CD14-positive monocyte (primary cell): ENCODE data around the gene NXPH4. TPM values are rescaled to one million over a fixed set of nuclear protein-coding genes. Genes with fewer than 3 reads are reported as not detected.

Source experiments
- DNase-seq, 3 donors: peaks; one replicate each; pipeline ENCODE4 v3.0.0-alpha.2; 2011 to 2022
- H2AFZ ChIP-seq: 2 replicates; pipeline ENCODE4 v1.6.0; 2012; ENCODE audit warnings: mild to moderate bottlenecking, low read depth, low read length, inconsistent platforms; ENCODE audit not compliant: insufficient read depth, poor library complexity, severe bottlenecking
- H3K27ac ChIP-seq, 2 donors: 1 replicate in 1 of 2; 2 replicates in 1 of 2; pipeline ENCODE4 v1.5.1; 2012 to 2013; ENCODE audit warnings: low read length in 2 of 2, control low read depth in 1 of 2, inconsistent platforms in 1 of 2, low read depth in 1 of 2, mild to moderate bottlenecking in 1 of 2
- H3K27me3 ChIP-seq, 2 donors: one replicate each; pipeline versions ENCODE4 v1.6.0 to v1.6.1; 2011 to 2013; ENCODE audit warnings: low read length in 2 of 2; ENCODE audit not compliant: control insufficient read depth in 2 of 2, insufficient read depth in 2 of 2
- H3K36me3 ChIP-seq, 2 donors: replicated peaks in 1 of 2; 1 replicate in 1 of 2; 2 replicates in 1 of 2; pipeline versions ENCODE4 v1.5.1 to v1.6.1; 2012 to 2013; ENCODE audit warnings: low read length in 2 of 2, control low read depth in 1 of 2, inconsistent platforms in 1 of 2, mild to moderate bottlenecking in 1 of 2; ENCODE audit not compliant: insufficient read depth in 2 of 2, control insufficient read depth in 1 of 2
- H3K4me1 ChIP-seq, 2 donors: 1 replicate in 1 of 2; 2 replicates in 1 of 2; pipeline versions ENCODE4 v1.5.1 to v1.6.1; 2012 to 2013; ENCODE audit warnings: low read length in 2 of 2, control low read depth in 1 of 2, inconsistent platforms in 1 of 2, mild to moderate bottlenecking in 1 of 2, moderate library complexity in 1 of 2; ENCODE audit not compliant: insufficient read depth in 2 of 2, control insufficient read depth in 1 of 2
- H3K4me2 ChIP-seq: replicated peaks from 2 replicates; pipeline ENCODE3; 2012; ENCODE audit warnings: low read length, moderate library complexity, mild to moderate bottlenecking; ENCODE audit not compliant: poor library complexity, severe bottlenecking; ENCODE audit errors: extremely low read depth
- H3K4me3 ChIP-seq, 3 experiments: fragments of 200-600 bp in 1 of 3; sonication (generic) in 1 of 3; replicated peaks in 1 of 3; 1 replicate in 2 of 3; 2 replicates in 1 of 3; pipeline ENCODE4 v1.5.1; 2011 to 2013; ENCODE audit warnings: low read length in 3 of 3, mild to moderate bottlenecking in 3 of 3, control low read depth in 2 of 3, low read depth in 2 of 3, inconsistent platforms in 1 of 3, moderate library complexity in 1 of 3
- H3K79me2 ChIP-seq: 2 replicates; pipeline ENCODE4 v1.6.0; 2012; ENCODE audit warnings: mild to moderate bottlenecking, control low read depth, inconsistent platforms, low read length, moderate library complexity; ENCODE audit not compliant: insufficient read depth
- H3K9ac ChIP-seq: 2 replicates; pipeline ENCODE4 v1.6.0; 2017; ENCODE audit warnings: low read length, mild to moderate bottlenecking; ENCODE audit not compliant: insufficient read depth, poor library complexity, severe bottlenecking
- H3K9me3 ChIP-seq, 2 donors: replicated peaks in 1 of 2; 1 replicate in 1 of 2; 2 replicates in 1 of 2; pipeline versions ENCODE4 v1.5.1 to v1.6.1; 2012 to 2013; ENCODE audit warnings: low read length in 2 of 2, control low read depth in 1 of 2; ENCODE audit not compliant: control insufficient read depth in 1 of 2, insufficient read depth in 1 of 2
- H4K20me1 ChIP-seq: 2 replicates; pipeline ENCODE4 v1.6.0; 2012; ENCODE audit warnings: mild to moderate bottlenecking, low read length, control low read depth, moderate library complexity; ENCODE audit not compliant: insufficient read depth
- H3K27ac Mint-ChIP-seq, 7 donors: one replicate each; pipeline ENCODE4 v1.8.0; 2020; ENCODE audit warnings: mild to moderate bottlenecking in 7 of 7, mixed read lengths in 7 of 7, moderate library complexity in 6 of 7, inconsistent platforms in 2 of 7
- H3K27me3 Mint-ChIP-seq, 3 donors: one replicate each; pipeline ENCODE4 v1.8.0; 2021 to 2022; ENCODE audit warnings: low read depth in 3 of 3, mild to moderate bottlenecking in 3 of 3, mixed read lengths in 3 of 3, moderate library complexity in 3 of 3, inconsistent platforms in 1 of 3
- H3K36me3 Mint-ChIP-seq, 2 donors: one replicate each; pipeline ENCODE4 v1.8.0; 2020; ENCODE audit warnings: mixed read lengths in 2 of 2, inconsistent platforms in 1 of 2, mild to moderate bottlenecking in 1 of 2
- H3K4me1 Mint-ChIP-seq: one replicate; pipeline ENCODE4 v1.8.0; 2020; ENCODE audit warnings: mild to moderate bottlenecking, mixed read lengths
- H3K4me3 Mint-ChIP-seq, 2 donors: one replicate each; pipeline ENCODE4 v1.8.0; 2020; ENCODE audit warnings: mild to moderate bottlenecking in 2 of 2, mixed read lengths in 2 of 2, moderate library complexity in 1 of 2
- H3K9me3 Mint-ChIP-seq, 7 donors: one replicate each; pipeline ENCODE4 v1.8.0; 2020 to 2022; ENCODE audit warnings: mixed read lengths in 7 of 7, mild to moderate bottlenecking in 6 of 7, moderate library complexity in 6 of 7, inconsistent platforms in 2 of 7
- WGBS: methylation state at CpG from one replicate; pipeline ENCODE4 v1.1.5; 2013; ENCODE audit warnings: missing lambda C conversion rate; ENCODE audit not compliant: insufficient coverage; 5-methylcytosine and 5-hydroxymethylcytosine counted together
- intact Hi-C, 2 donors: fragments of 100-400 bp; cut with micrococcal nuclease; formaldehyde crosslinking; loops; one replicate each; pipeline versions ENCODE4 v1.15.0 to v1.15.1; 2023
- polyA plus RNA-seq, 3 donors: library from polyadenylated mRNA; depleted of rRNA in 1 of 3; unstranded in 2 of 3; stranded (reverse) in 1 of 3; fragments of 300-500 nt in 2 of 3; fragments of >200 nt in 1 of 3; fragmentation: Illumina TruSeq in 2 of 3; gene quantifications; 1 replicate in 2 of 3; 2 replicates in 1 of 3; pipeline ENCODE4 v1.2.3, GENCODE V29; 2012 to 2021
- TF ChIP-seq, protein P1 (sequence below): fragments of 200-600 bp; IDR thresholded peaks from one replicate; pipeline ENCODE4 v1.8.0; 2022; ENCODE audit warnings: antibody characterized with exemption, mild to moderate bottlenecking

Gene NXPH4
- polyA plus RNA-seq, 3 donors, result not detected

DNA sequence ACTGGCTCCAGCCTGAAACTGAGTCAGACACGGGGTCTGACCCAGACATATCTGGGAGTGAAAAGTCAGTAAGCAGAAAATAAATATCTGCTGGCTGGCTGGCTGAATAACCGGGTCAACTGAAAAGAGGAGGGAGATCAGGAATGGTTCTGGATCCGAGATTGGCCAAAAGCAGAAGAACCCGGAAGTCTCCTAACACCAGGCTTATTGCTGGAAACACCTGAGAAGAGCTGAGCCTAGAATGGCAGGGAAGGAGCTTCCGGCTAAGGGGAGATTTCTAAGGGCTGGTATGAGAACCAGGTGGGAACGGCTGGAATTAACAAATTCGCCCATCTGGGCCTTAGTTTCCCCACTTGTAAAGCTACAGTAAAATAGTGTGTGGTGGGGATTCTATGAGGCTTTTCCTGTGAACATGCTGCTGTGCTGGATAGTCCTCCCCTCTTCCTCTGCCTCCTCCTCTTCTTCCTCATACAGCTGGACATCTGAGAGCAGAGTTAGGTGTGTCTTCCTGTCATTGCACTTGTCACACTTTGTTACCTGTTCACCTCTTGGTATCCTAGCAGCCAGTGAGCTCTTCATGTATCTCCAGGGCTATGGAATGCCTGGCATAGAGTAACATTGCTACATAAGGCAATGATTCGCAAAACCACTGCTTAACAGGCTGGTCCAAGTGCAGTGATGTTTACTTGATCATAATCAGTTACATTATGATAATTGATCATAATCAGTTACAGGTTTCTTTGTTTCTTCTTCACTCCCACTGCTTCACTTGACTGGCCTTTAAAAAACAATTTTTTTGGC, 10.9 kb downstream of the NXPH4 start:
- Histone ChIP-seq H3K9me3 (peaks cover 0 to 23% of the 10 kb centered on the region in 2 donors), H3K4me2 (peak overlapping the region; percentile 30), H3K27me3 (peaks cover 48 to 55% of the 10 kb centered on the region in 2 donors), H4K20me1 (peaks cover 13% of the 10 kb centered on the region), H3K9ac (no peak overlapping the region), H3K27ac (no peak overlapping the region), H2AFZ (no peak overlapping the region), H3K36me3 (peaks cover 13 to 16% of the 10 kb centered on the region in 2 donors), H3K4me1 (peaks cover 41 to 53% of the 10 kb centered on the region in 2 donors), H3K79me2 (peaks cover 22% of the 10 kb centered on the region), H3K4me3 (peak overlapping the region in 1 of 3 experiments; percentile 14)
- H3K27me3 Mint-ChIP-seq, result peaks cover 52 to 65% (median 64%) of the 10 kb centered on the region in 3 donors
- H3K36me3 Mint-ChIP-seq, result peaks cover 22 to 38% of the 10 kb centered on the region in 2 donors
- WGBS, result 17% methylated on average over 5 of the region's 8 CpGs
- peak overlapping the region in 1 of 2 donors; percentile 88 for H3K4me3 Mint-ChIP-seq
- TF ChIP-seq, protein P1, sequence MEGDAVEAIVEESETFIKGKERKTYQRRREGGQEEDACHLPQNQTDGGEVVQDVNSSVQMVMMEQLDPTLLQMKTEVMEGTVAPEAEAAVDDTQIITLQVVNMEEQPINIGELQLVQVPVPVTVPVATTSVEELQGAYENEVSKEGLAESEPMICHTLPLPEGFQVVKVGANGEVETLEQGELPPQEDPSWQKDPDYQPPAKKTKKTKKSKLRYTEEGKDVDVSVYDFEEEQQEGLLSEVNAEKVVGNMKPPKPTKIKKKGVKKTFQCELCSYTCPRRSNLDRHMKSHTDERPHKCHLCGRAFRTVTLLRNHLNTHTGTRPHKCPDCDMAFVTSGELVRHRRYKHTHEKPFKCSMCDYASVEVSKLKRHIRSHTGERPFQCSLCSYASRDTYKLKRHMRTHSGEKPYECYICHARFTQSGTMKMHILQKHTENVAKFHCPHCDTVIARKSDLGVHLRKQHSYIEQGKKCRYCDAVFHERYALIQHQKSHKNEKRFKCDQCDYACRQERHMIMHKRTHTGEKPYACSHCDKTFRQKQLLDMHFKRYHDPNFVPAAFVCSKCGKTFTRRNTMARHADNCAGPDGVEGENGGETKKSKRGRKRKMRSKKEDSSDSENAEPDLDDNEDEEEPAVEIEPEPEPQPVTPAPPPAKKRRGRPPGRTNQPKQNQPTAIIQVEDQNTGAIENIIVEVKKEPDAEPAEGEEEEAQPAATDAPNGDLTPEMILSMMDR, result no peak
- H3K9me3 Mint-ChIP-seq, result peaks cover 0 to 29% (median 13%) of the 10 kb centered on the region in 7 donors
- no peak for DNase-seq
- no peak overlapping the region for H3K27ac Mint-ChIP-seq
- intact Hi-C loops, result no loop called here
- H3K4me1 Mint-ChIP-seq, result peaks cover 56% of the 10 kb centered on the region

DNA sequence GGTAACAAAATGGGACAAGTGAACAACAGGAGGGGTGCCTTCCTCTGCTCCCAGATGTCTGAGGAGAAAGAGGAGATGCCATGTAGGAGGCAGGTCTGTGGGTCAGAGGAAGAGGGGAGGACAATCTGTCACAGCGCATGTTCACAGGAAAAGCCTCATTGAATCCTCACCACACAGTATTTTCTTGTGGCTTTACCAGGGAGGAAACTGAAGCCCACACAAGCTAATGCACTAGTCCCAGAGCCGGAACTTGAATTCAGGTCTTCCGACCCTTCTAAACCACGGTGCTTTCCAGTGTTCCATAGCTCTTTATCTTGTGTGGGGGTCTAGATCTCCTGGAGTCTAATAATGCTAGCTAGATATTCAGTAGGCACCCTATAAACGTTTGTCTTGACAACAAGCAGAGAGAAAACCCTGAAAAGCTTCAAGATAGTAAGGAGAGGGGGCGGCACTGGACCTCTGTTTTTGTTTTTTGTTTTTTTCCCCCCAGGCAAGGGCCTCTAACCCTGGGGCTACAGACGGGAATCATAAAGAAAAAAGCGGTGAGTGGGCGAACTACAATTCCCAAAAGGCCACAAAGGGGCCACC, 12.5 kb downstream of the NXPH4 start:
- H3K27ac ChIP-seq, result peak overlapping the region; percentile 85 to 87
- H3K27me3 ChIP-seq, result peaks cover 31 to 38% of the 10 kb centered on the region in 2 donors
- intact Hi-C loops, result no loop called here
- Mint-ChIP-seq H3K36me3 (peaks cover 35 to 46% of the 10 kb centered on the region in 2 donors), H3K27me3 (peaks cover 35 to 49% (median 48%) of the 10 kb centered on the region in 3 donors), H3K4me3 (peak overlapping the region; percentile 46 to 90), H3K4me1 (peaks cover 54% of the 10 kb centered on the region), H3K27ac (peak overlapping the region; percentile 93 to 99 (median 97)), H3K9me3 (peaks cover 0 to 21% (median 8%) of the 10 kb centered on the region in 7 donors)
- peak overlapping the region in 2 of 3 experiments; percentile 68 to 91 for H3K4me3 ChIP-seq
- peak overlapping the region; percentile 95 for H3K4me2 ChIP-seq
- no peak for DNase-seq
- peaks cover 19% of the 10 kb centered on the region for H4K20me1 ChIP-seq
- TF ChIP-seq, protein P1, result no peak
- 0% methylated on average over 4 of the region's 9 CpGs for WGBS
- peaks cover 29 to 32% of the 10 kb centered on the region in 2 donors for H3K36me3 ChIP-seq
- H3K4me1 ChIP-seq, result peaks cover 41 to 60% of the 10 kb centered on the region in 2 donors
- peaks cover 22% of the 10 kb centered on the region for H3K79me2 ChIP-seq
- peaks cover 0 to 14% of the 10 kb centered on the region in 2 donors for H3K9me3 ChIP-seq
- peak overlapping the region; percentile 83 for H2AFZ ChIP-seq
- H3K9ac ChIP-seq, result peak overlapping the region; percentile 80
